ENCODE results near the gene ZNF154.

The ZNF154 gene

GRCh38 chr19:57672466-57672865, 36.5 kb downstream of the ZNF154 start:
- no peak for DNase-seq

GRCh38 chr19:57671124-57671895, 37.7 kb downstream of the ZNF154 start:
- DNase-seq: no peak

- DNase-seq: no peak
These were observed 40.4 kb downstream of the ZNF154 start, which contains the start of gene ZSCAN4 for GRCh38 chr19:57668635-57669034. ZSCAN4 (plus strand) TSS chr19:57668935; CDS start chr19:57676146, 7,211 bp downstream.

GRCh38 chr19:57667228-57667627, 41.8 kb downstream of the ZNF154 start:
- no peak for DNase-seq

- DNase-seq: no peak
These were observed 43.7 kb downstream of the ZNF154 start for GRCh38 chr19:57665261-57665806.

GRCh38 chr19:57664269-57665127, 44.5 kb downstream of the ZNF154 start:
- DNase-seq: no peak

- DNase-seq: no peak
These were observed 52.7 kb downstream of the ZNF154 start for GRCh38 chr19:57656346-57656745.

- no peak for DNase-seq
These were observed 53.6 kb downstream of the ZNF154 start for GRCh38 chr19:57655443-57655842.

- no peak for DNase-seq
These were observed 55.3 kb downstream of the ZNF154 start for GRCh38 chr19:57653689-57654088.

GRCh38 chr19:57651654-57651996, 57.4 kb downstream of the ZNF154 start:
- DNase-seq: no peak

GRCh38 chr19:57648331-57649003, 60.5 kb downstream of the ZNF154 start:
- no peak for DNase-seq
